Thymus (tissue), 11 donors: ENCODE data around the gene ADM5. TPM values are rescaled to one million over a fixed set of nuclear protein-coding genes. Genes with fewer than 3 reads are reported as not detected.
"Not testable (repeated sequence)": the region's sequence is repeated elsewhere in the genome, so short reads cannot be mapped to it uniquely, and the experiment has no call there.

ENCODE experiments used
- DNase-seq, 9 donors: peaks; one replicate each; pipeline ENCODE4 v3.0.0-alpha.2; 2013; ENCODE audit warnings: low spot score in 9 of 9, low read depth in 6 of 9, missing footprints in 1 of 9
- H3K27ac ChIP-seq, 2 donors: one replicate each; pipeline ENCODE4 v1.5.1; 2013; ENCODE audit warnings: control low read depth in 1 of 2, low read depth in 1 of 2, low read length in 1 of 2, mild to moderate bottlenecking in 1 of 2, moderate library complexity in 1 of 2
- H3K27me3 ChIP-seq, 2 donors: one replicate each; pipeline ENCODE4 v1.5.1; 2013; ENCODE audit warnings: low read length in 1 of 2; ENCODE audit not compliant: control insufficient read depth in 2 of 2, insufficient read depth in 1 of 2
- H3K36me3 ChIP-seq, 2 donors: one replicate each; pipeline ENCODE4 v1.5.1; 2013; ENCODE audit warnings: low read length in 1 of 2, mild to moderate bottlenecking in 1 of 2, moderate library complexity in 1 of 2; ENCODE audit not compliant: control insufficient read depth in 2 of 2, insufficient read depth in 2 of 2
- H3K4me1 ChIP-seq, 2 donors: one replicate each; pipeline ENCODE4 v1.5.1; 2013; ENCODE audit warnings: low read length in 2 of 2; ENCODE audit not compliant: control insufficient read depth in 2 of 2, insufficient read depth in 2 of 2
- H3K4me3 ChIP-seq, 2 donors: one replicate each; pipeline ENCODE4 v1.5.1; 2013; ENCODE audit warnings: low read length in 2 of 2, control low read depth in 1 of 2, mild to moderate bottlenecking in 1 of 2
- H3K9me3 ChIP-seq, 2 donors: one replicate each; pipeline ENCODE4 v1.5.1; 2013; ENCODE audit warnings: low read length in 1 of 2, mild to moderate bottlenecking in 1 of 2; ENCODE audit not compliant: control insufficient read depth in 2 of 2, insufficient read depth in 1 of 2
- WGBS: extraction: QIAGEN DNeasy Blood & Tissue Kit; methylation state at CpG from one replicate; pipeline ENCODE4 v1.1.7; 2013; 5-methylcytosine and 5-hydroxymethylcytosine counted together
- polyA plus RNA-seq: library from polyadenylated mRNA; stranded (reverse); fragments of 200-250 nt; gene quantifications from one replicate; pipeline ENCODE4 v1.2.3, GENCODE V29; 2013
- total RNA-seq: library from RNA; stranded (reverse); fragments of 120-200 nt; gene quantifications from one replicate; pipeline ENCODE4 v1.2.4, GENCODE V29; 2013
- donor health status: healthy.

Gene ADM5
- total and polyA plus RNA-seq, 2 donors, result 0.47 to 5.5 TPM

- Histone ChIP-seq H3K36me3 (no peaks in the 10 kb centered on the region), H3K4me1 (no peaks in the 10 kb centered on the region), H3K27me3 (peaks cover 4 to 15% of the 10 kb centered on the region in 2 donors), H3K27ac (no peak overlapping the region), H3K9me3 (no peaks in the 10 kb centered on the region), H3K4me3 (no peak overlapping the region)
- 91% methylated on average over 22 of the region's 22 CpGs for WGBS
- DNase-seq, result no peak
Observed at GRCh38 chr19:49704888-49705642, 15.7 kb downstream of the ADM5 start.

- no peak overlapping the region for H3K4me3 ChIP-seq
- no peak for DNase-seq
- H3K27ac ChIP-seq, result no peak overlapping the region
- 96% methylated on average over 16 of the region's 16 CpGs for WGBS
- no peaks in the 10 kb centered on the region for H3K36me3 ChIP-seq
- H3K9me3 ChIP-seq, result no peaks in the 10 kb centered on the region
- H3K4me1 ChIP-seq, result no peaks in the 10 kb centered on the region
- peaks cover 4 to 7% of the 10 kb centered on the region in 2 donors for H3K27me3 ChIP-seq
Observed at GRCh38 chr19:49705919-49706318, 16.5 kb downstream of the ADM5 start.

- no peak for DNase-seq
- H3K4me1 ChIP-seq, result no peaks in the 10 kb centered on the region
- WGBS, result 96% methylated on average over 20 of the region's 20 CpGs
- no peaks in the 10 kb centered on the region for H3K36me3 ChIP-seq
- no peak overlapping the region for H3K4me3 ChIP-seq
- no peaks in the 10 kb centered on the region for H3K9me3 ChIP-seq
- H3K27ac ChIP-seq, result no peak overlapping the region
- no peaks in the 10 kb centered on the region for H3K27me3 ChIP-seq
Observed at GRCh38 chr19:49710372-49710951, 21.1 kb downstream of the ADM5 start.

- Histone ChIP-seq H3K36me3 (no peaks in the 10 kb centered on the region), H3K27ac (no peak overlapping the region), H3K4me1 (no peaks in the 10 kb centered on the region), H3K27me3 (no peaks in the 10 kb centered on the region), H3K9me3 (no peaks in the 10 kb centered on the region), H3K4me3 (no peak overlapping the region)
- DNase-seq, result no peak
- WGBS, result 87% methylated on average over 20 of the region's 20 CpGs
Observed at GRCh38 chr19:49712397-49712859, 23.0 kb downstream of the ADM5 start.

- Histone ChIP-seq H3K27me3 (no peaks in the 10 kb centered on the region), H3K4me3 (no peak overlapping the region), H3K27ac (no peak overlapping the region), H3K9me3 (no peaks in the 10 kb centered on the region), H3K36me3 (no peaks in the 10 kb centered on the region), H3K4me1 (peaks cover 0 to 2% of the 10 kb centered on the region in 2 donors)
- WGBS, result 84% methylated on average over 8 of the region's 8 CpGs
- DNase-seq, result no peak
Observed at GRCh38 chr19:49713236-49713845, 23.9 kb downstream of the ADM5 start.

GRCh38 chr19:49716154-49716553, 26.8 kb downstream of the ADM5 start:
- H3K4me1 ChIP-seq, result peaks cover 0 to 2% of the 10 kb centered on the region in 2 donors
- no peak for DNase-seq
- 80% methylated on average over 3 of the region's 3 CpGs for WGBS
- H3K4me3 ChIP-seq, result no peak overlapping the region
- H3K27ac ChIP-seq, result no peak overlapping the region
- no peaks in the 10 kb centered on the region for H3K36me3 ChIP-seq
- no peaks in the 10 kb centered on the region for H3K27me3 ChIP-seq
- no peaks in the 10 kb centered on the region for H3K9me3 ChIP-seq

- WGBS, result 91% methylated on average over 8 of the region's 8 CpGs
- H3K27me3 ChIP-seq, result no peaks in the 10 kb centered on the region
- DNase-seq, result no peak
- H3K36me3 ChIP-seq, result no peaks in the 10 kb centered on the region
- H3K27ac ChIP-seq, result no peak overlapping the region
- H3K4me3 ChIP-seq, result no peak overlapping the region
- H3K4me1 ChIP-seq, result peaks cover 0 to 2% of the 10 kb centered on the region in 2 donors
- no peaks in the 10 kb centered on the region for H3K9me3 ChIP-seq
Observed at GRCh38 chr19:49718511-49718910, 29.1 kb downstream of the ADM5 start.

- peaks cover 0 to 2% of the 10 kb centered on the region in 2 donors for H3K4me1 ChIP-seq
- no peaks in the 10 kb centered on the region for H3K9me3 ChIP-seq
- H3K27ac ChIP-seq, result no peak overlapping the region
- 92% methylated on average over 6 of the region's 6 CpGs for WGBS
- DNase-seq, result no peak
- no peaks in the 10 kb centered on the region for H3K36me3 ChIP-seq
- H3K27me3 ChIP-seq, result no peaks in the 10 kb centered on the region
- H3K4me3 ChIP-seq, result no peak overlapping the region
Observed at GRCh38 chr19:49718991-49719390, 29.6 kb downstream of the ADM5 start.

GRCh38 chr19:49719420-49719819, 30.0 kb downstream of the ADM5 start:
- not testable (repeated sequence) for H3K4me3 ChIP-seq, H3K9me3 ChIP-seq, H3K36me3 ChIP-seq, H3K27ac ChIP-seq, H3K4me1 ChIP-seq, H3K27me3 ChIP-seq, DNase-seq
- 94% methylated on average over 22 of the region's 22 CpGs for WGBS
